GM19023 (cell line): Measurements from ENCODE around the gene PDE3B.
A peak's percentile ranks its signal among the peaks of the same experiment; 100 is the strongest.
"Not testable (repeated sequence)": the region's sequence is repeated elsewhere in the genome, so short reads cannot be mapped to it uniquely, and the experiment has no call there.

ENCODE experiments used
- ATAC-seq: cut with Tn5 transposase; IDR thresholded peaks from one replicate; pipeline ENCODE4 v1.9.1; 2021; ENCODE audit warnings: mild to moderate bottlenecking, moderate library complexity; ENCODE audit not compliant: unreplicated experiment

Gene PDE3B

GRCh38 chr11:14638561-14638960, 5.0 kb upstream of the PDE3B start:
- no peak for ATAC-seq

GRCh38 chr11:14641801-14642200, 1.8 kb upstream of the PDE3B start:
- ATAC-seq, result no peak

GRCh38 chr11:14642453-14642852, 1.2 kb upstream of the PDE3B start:
- ATAC-seq, result no peak

- no peak for ATAC-seq
Observed at GRCh38 chr11:14642873-14643696, 519 bp upstream of the PDE3B start.

- peak; percentile 51 for ATAC-seq
Observed at GRCh38 chr11:14644226-14645014, 816 bp downstream of the PDE3B start.

- no peak for ATAC-seq
Observed at GRCh38 chr11:14645015-14645912, 1.7 kb downstream of the PDE3B start.

- ATAC-seq, result no peak
Observed at GRCh38 chr11:14645985-14646900, 2.6 kb downstream of the PDE3B start.

- ATAC-seq, result no peak
Observed at GRCh38 chr11:14650064-14650463, 6.5 kb downstream of the PDE3B start.

- ATAC-seq, result no peak
Observed at GRCh38 chr11:14653090-14653489, 9.5 kb downstream of the PDE3B start.

- ATAC-seq, result no peak
Observed at GRCh38 chr11:14655435-14655834, 11.8 kb downstream of the PDE3B start.

- ATAC-seq, result no peak
Observed at GRCh38 chr11:14656536-14657457, 13.2 kb downstream of the PDE3B start.

GRCh38 chr11:14657841-14658240, 14.2 kb downstream of the PDE3B start:
- ATAC-seq, result no peak

GRCh38 chr11:14664926-14665325, 21.3 kb downstream of the PDE3B start:
- not testable (repeated sequence) for ATAC-seq

GRCh38 chr11:14667329-14667728, 23.7 kb downstream of the PDE3B start:
- ATAC-seq, result not testable (repeated sequence)

GRCh38 chr11:14668731-14669301, 25.2 kb downstream of the PDE3B start:
- no peak for ATAC-seq

- no peak for ATAC-seq
Observed at GRCh38 chr11:14669499-14669898, 25.9 kb downstream of the PDE3B start.

GRCh38 chr11:14669958-14670357, 26.4 kb downstream of the PDE3B start:
- ATAC-seq, result no peak

GRCh38 chr11:14672635-14673034, 29.0 kb downstream of the PDE3B start:
- ATAC-seq, result no peak

- ATAC-seq, result no peak
Observed at GRCh38 chr11:14673421-14673820, 29.8 kb downstream of the PDE3B start.
